Activated CD8-positive, alpha-beta memory T cell treated with anti-CD3 and anti-CD28 coated beads, Interleukin-2, amount 50 U/mL, for 4 hours (primary cell): ENCODE measurements around the gene PRKAR1B.
"Not testable (repeated sequence)": the region's sequence is repeated elsewhere in the genome, so short reads cannot be mapped to it uniquely, and the experiment has no call there.

Experiments used
- DNase-seq: peaks from one replicate; pipeline ENCODE4 v3.0.0-alpha.2; 2020

The PRKAR1B gene

DNA sequence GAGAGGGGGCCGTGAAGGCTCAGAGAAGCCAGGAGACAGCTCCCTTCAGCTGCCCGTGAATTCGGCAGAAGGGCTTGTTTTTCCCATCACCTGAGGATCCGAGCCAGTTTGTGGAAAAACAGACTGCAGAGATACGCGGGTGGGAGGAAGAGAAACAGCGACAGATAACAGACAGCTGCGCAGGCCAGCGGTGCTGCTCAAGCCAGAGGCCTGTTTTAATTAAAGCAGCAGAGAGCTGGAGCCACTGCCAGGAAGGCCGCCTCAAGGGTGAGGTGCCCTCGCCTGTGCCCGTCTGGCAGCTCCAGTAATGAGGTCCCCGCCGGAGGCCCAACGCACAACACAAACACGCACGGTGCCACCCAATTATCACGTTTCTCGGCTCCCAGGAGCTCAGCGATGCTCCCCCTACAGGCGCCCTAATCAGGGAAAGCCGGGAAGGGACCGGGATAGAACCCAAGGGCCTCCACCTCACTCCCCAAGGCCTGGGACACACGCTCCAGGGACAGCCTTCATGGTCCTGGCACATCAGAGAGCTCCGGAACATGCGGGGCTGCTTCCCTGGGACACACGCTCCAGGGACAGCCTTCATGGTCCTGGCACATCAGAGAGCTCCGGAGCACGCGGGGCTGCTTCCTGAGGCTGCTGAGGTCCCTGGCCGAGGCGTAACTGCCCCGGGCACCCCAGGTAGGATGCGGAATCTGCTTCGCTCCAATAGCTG is 61.2 kb downstream of the PRKAR1B start:
- no peak for DNase-seq

DNA sequence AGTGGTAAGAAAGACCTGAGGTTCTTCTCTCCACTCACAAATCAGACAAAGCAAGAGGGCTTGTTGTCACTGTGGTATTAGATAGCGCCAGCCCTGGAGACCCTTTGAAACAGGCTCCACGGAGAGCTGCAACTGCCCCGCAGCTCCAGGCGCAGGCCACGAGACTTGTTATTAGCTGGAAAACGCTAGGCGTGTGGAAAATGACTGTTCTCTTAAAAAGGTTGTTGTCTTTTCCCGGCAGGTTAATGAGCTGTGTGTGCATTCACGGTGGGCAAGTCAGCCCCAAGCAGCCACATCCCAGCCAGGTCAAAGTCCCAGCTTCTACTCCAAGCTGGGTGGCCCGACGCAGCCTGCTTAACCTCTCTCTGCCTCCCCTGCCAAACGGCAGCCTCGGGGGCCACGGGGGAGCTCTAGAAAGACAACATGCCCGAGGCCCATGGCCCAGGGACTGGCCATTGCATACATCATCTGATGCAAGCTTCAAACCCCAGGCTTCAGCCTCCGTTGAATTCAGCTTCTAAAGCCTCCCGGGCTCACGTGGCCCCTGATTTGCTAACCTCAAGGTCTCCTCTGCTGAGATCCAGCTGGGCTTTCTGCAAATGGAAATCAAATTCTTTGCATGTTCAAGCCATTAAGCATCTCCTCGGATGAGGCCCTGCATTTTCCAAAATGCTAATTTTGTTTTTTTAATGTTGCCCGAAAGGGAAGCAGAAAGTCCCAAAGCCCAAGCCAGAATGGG is 61.9 kb downstream of the PRKAR1B start:
- DNase-seq: no peak

DNA sequence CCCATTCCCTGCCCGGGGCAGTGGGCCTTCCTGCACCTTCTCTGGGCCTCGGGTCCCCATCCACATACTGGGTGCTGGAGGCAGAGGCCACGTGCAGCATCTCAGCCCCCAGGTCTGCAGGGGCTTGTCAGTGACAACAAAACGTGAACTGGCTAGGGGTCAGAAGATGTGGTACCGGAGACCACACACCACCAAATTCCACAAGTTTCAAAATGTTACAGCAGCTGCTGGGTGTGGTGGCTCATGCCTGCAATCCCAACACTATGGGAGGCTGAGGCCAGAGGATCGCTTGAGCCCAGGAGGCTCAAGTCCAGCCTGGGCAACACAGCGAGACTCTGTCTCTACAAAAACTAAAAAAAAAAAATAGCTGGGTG is 62.7 kb downstream of the PRKAR1B start:
- DNase-seq: no peak

DNA sequence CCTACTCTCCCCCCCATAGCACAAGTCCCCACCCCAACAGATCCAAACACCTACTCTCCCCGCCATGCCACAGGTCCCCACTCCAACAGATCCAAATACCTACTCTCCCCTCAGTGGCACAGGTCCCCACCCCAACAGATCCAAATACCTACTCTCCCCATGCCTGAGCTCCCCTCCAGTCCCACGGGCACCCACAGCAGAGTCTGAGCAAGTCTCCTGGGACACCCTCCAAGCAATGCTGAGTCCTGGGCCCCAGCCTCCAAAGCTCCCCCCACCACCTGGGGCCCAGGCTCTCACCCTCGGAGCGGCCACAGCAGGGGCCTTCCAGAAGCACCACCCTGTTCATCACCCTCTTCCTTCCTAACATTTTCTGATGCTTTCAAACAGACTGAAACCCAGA is 64.5 kb downstream of the PRKAR1B start:
- no peak for DNase-seq

DNA sequence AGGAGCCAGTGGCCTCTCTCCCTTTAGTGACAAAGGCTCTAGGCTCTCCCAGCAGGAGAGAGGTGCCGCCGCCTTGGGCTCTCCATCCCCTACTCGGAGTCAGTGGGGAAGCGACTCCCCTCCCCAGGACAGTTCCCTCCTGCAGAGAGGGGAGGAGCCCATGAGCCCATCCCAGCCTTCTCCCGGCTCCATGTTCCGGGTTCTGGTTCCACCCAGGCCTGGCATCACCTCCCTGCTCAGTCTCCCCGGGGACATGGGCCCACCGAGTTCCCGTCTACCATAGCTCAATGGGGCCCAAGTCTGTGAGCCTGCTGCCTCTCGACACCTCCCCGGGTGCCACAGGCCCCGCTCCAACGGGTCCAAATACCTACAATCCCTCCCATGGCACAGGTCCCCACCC is 67.1 kb downstream of the PRKAR1B start:
- no peak for DNase-seq

- no peak for DNase-seq
Measured at GRCh38 chr7:659306-659847, 67.7 kb downstream of the PRKAR1B start.

- DNase-seq: no peak
Measured at GRCh38 chr7:657565-658119, 69.4 kb downstream of the PRKAR1B start.

- DNase-seq: not testable (repeated sequence)
Measured at GRCh38 chr7:657010-657409, 70.1 kb downstream of the PRKAR1B start.

- no peak for DNase-seq
Measured at GRCh38 chr7:655758-656157, 71.3 kb downstream of the PRKAR1B start.

DNA sequence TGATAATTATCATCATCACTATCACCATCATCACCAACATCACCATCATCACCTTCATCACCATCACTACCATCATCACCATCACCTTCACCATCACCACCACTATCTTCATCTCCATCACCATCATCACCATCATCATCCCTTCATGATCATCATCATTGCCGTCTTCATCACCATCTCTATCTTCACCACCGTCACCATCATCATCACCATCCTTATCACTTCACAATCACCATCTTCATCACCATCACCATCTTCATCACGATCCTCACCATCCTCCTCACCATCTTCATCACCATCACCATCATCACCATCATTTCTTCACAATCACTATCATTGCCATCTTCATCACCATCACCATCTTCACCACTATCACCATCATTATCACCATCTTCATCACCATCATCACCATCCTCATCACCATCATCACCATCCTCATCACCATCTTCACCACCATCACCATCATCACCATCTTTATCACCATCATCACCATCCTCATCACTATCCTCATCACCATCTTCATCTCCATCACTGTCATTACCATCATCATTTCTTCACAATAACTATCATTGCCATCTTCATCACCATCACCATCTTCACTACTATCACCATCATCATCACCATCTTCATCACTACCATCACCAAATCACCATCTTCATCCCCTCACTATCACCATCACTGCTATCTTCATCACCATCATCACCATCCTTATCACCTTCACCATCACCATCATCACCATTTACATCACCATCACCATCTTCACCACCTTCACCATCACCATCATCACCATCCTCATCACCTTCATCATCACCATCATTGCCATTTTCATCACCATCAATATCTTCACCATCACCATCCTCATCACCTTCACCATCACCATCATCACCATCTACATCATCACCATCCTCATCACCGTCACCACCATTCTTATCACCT is 73.0 kb downstream of the PRKAR1B start:
- no peak for DNase-seq

DNA sequence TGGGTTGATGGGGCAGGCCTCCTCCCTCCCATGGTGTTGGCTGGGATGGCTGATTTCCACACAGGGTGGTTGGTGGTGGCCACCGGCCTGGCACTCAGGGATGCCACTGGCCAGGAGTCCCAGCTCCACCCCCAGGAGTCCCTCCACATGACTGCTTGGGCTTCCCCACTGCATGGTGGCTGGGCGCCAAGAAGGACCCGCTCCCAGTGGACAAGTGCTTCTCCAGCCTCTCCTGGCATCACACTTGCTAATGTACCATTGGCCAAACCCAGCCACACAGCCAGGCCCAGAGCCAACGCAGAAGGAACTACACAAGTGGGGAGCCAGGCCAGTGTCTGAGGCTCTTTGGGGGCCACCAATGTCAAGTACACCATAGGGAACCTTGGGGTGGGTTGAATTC is 74.2 kb downstream of the PRKAR1B start:
- DNase-seq: no peak

DNA sequence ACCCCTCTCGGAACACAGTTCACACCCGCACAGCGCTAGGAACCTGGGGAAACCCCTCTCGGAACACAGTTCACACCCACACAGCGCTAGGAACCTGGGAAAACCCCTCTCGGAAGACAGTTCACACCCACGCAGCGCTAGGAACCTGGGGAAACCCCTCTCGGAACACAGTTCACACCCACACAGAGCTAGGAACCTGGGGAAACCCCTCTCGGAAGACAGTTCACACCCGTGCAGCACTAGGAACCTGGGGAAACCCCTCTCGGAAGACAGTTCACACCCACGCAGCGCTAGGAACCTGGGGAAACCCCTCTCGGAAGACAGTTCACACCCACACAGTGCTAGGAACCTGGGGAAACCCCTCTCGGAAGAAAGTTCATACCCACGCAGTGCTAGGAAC is 74.9 kb downstream of the PRKAR1B start:
- not testable (repeated sequence) for DNase-seq

DNA sequence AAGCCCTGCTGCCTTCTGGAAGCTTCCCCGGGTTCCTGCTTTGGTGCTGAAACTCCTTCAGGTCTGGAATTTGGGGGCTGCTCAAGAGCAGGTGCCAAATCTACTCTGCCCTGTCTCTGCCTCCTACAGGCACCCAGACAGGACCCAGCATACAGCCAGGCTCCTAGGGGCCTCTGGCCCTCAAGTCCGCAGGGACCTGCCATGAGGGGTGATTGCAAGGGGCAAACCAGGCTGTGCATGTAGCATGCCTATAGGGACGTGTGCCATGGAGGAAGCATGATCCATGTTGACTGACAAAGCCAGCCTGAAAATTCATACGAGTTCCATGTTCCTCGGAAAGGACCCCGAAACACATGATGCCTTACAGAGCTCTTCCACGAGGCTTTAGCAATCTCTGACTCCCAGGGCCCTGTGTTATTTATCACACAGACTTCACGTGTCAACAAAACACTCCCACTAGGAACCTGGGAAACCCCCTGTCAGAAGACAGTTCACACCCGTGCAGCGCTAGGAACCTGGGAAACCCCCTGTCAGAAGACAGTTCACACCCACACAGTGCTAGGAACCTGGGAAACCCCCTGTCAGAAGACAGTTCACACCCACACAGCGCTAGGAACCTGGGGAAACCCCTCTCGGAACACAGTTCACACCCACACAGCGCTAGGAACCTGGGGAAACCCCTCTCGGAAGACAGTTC is 75.9 kb downstream of the PRKAR1B start:
- no peak for DNase-seq

GRCh38 chr7:650339-651031 is 76.6 kb downstream of the PRKAR1B start:
- no peak for DNase-seq

DNA sequence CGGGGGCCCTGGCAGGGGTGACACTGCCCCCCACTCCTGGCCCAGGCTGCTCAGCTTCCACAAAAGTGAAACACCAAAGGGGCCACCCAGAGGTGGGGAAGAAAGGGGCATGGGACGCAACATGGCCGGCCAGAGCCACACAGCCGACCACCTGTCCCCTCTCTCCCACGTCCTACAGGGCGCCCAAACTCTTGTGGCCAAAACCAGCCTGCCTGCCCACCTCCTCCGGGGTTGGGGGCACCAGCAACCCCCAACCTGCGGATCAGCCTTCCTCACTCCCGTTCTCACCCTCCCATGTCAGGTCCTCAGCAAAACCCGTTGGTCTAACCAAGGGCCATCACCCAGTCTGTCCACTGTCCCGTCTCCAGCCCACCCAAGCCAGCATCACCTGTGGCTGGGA is 80.1 kb downstream of the PRKAR1B start:
- DNase-seq: no peak

DNA sequence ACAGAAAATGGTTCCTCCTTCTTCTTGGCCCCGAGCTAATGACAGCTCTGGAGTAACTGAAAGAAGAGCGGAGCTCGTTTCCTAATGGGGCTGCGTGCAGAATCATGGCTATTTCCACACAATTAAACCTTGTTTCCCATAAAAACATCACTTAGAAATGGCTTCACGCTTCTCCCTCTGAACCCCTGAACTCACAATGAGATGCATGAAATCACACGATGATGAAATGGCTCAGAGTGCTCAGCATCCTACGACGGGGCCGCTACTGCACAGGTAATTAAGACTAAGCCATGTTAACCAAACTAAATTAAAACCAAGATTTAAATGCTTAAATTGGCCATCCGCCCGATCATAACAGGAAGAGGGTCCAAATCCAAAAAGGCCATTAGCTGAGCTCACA is 80.6 kb downstream of the PRKAR1B start:
- no peak for DNase-seq

- no peak for DNase-seq
Measured at GRCh38 chr7:645606-646005, 81.5 kb downstream of the PRKAR1B start.

- DNase-seq: no peak
Measured at GRCh38 chr7:644381-645305, 82.4 kb downstream of the PRKAR1B start.

DNA sequence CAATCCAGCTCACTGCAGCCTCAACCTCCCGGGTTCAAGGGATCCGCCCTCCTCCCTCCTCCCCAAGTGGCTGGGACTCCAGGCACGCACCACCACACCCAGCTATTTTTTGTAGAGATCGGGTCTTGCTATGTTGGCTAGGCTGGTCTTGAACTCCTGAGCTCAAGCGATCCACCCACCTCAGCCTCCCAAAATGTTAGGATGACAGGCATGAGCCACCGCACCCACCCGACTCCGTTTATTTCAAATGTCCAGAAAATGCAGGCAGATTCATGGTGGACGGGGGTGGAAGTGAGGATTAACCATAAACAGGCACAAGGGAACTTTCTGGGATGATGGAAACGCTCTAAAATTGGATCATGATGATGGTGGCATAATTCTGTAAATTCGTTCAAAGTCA is 85.1 kb downstream of the PRKAR1B start:
- DNase-seq: no peak

DNA sequence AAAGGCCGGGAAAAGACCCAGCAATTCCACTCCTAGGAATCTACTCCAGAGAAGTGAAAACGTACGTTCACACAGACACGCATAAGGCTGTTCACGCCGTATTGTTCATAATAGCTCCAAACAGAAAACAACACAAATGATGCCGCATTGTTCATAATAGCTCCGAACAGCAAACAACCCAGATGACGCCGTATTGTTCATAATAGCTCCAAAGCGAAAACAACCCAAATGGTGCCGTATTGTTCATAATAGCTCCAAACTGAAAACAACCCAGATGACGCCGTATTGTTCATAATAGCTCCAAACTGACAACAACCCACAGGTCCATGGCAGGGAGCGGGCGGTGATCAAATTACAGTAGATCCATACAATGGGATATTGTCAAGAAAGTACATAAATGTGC is 85.8 kb downstream of the PRKAR1B start:
- no peak for DNase-seq
